CD4-positive, alpha-beta T cell treated with Interleukin-2 at 100 ng/mL for 4 hours (primary cell): ENCODE results near the gene ERICH6.

Experiments
- DNase-seq: peaks from one replicate; pipeline ENCODE4 v3.0.0-alpha.2; 2020; ENCODE audit warnings: low spot score

The ERICH6 gene

DNA sequence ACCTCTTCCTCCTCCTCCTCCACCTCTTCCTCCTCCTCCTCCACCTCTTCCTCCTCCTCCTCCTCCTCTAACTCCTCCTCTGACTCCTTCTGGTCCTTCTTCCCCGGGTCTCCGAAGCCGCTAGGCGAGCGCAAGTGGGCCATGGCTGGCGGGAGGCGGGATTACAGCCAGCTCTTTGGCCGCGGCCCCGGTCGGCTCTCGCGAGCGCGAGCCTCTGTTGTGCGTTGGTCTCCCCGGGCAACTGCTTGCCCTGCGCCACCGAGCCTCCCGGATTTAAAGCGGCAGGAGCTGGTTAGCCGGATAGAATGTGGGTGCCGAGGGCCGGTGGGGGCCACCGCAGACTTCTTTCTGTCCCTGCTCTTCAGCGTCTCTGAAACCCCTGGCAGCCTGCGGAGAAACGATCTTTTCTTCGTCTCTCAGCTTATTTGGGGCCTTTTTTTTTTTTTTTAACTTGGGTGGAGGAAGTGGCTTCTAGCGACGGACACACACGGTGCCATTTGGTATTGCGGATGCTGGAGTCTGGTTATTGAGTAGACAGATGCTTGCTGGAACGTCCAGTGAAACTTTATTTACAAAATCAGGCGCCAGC lies at the start of gene ERICH6:
ERICH6 (minus strand) TSS at position 165 of the 589 bp plus-strand sequence; CDS start at position 143, 22 bp downstream.
- DNase-seq = peak; percentile 82

DNA sequence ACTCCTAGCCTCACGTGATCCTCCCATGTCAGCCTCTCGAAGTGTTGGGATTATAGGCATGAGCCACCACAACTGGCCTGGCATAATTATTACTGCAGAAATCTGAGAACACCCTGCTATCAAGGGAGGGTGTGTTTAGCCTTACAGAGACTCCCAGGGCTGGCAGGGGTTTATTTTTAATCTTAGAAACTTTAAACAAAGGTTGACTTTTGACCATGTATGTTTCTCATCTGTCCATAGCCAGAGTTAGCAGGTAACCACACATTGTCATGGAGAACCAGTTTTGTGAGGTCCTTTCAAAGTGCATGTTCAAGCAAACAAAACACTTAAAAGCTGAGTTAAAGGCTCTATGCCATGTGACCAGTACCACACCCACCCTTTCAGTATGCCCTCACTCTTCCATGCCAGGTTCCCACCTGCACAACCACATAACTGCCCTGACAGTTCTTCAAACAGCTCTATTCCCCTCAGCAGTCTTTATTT lies 48.1 kb upstream of the ERICH6 start:
- no peak for DNase-seq

DNA sequence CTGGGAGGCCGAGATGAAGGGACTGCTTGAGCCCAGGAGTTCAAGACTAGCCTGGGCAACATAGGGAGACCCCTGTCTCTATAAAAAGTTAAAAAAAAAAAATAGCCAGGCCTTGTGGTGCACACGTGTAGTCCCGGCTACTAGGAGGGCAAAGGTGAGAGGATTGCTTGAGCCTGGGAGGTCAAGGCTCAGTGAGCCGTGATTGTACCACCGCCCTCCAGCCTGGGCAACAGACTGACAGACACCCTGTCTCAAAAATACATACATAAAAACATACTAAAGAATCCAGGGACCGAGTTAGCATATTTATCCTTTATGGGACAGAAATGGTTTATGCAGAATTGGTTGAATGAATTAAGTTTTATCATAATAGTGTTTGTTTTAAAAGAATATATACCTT lies 45.5 kb upstream of the ERICH6 start:
- no peak for DNase-seq

DNA sequence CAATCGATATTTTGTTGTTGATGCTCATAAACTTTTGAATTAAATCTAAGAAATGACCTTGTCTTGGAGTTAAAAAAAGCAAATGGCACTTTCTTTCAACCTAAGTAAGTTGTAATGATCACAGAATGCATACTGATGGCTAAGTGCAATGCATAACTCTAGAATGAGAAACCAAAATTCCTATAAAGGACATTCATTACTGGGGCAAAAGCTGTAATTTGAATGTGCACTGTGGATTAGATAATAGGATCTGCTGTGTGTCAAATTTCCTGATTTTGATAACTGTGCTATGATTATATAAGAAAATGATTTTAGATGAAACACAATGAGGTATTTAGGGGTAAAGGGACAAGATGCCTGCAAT lies 44.9 kb upstream of the ERICH6 start:
- DNase-seq = no peak

DNA sequence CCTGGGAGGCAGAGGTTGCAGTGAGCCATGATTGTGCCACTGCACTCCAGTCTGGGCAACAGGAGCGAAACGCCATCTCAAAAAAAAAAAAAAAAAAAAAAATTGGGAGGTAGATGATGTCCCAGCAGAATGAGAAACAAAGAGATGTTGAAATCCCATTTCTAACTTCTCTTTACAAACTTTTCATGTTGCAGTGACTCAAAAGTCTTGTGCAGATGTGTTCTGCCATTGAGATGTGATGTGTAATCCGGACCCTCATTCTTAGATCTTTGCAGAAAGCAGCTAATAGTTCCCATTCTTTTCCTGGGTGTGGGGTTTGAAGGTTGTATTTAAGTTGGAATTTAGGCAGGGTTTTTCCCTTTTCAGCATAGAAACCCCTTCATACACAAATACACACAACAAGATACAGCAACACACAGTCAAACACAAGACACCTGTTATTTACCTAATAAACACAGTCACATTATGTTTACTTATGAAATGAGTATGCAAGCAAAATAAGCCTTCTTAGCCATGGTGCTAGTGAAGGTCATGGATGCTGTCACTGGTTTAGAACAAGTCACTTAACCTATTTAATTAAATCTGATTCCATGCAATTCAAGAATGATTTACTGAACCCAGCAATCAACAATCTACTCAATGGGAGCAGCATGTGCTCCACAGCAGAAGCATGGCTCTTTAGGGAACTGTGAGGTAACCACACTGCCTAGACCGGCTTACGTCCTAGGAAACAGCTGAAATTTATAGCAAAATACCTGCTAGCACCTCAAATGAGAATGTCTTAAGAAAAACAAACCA lies 44.4 kb upstream of the ERICH6 start:
- DNase-seq = no peak

DNA sequence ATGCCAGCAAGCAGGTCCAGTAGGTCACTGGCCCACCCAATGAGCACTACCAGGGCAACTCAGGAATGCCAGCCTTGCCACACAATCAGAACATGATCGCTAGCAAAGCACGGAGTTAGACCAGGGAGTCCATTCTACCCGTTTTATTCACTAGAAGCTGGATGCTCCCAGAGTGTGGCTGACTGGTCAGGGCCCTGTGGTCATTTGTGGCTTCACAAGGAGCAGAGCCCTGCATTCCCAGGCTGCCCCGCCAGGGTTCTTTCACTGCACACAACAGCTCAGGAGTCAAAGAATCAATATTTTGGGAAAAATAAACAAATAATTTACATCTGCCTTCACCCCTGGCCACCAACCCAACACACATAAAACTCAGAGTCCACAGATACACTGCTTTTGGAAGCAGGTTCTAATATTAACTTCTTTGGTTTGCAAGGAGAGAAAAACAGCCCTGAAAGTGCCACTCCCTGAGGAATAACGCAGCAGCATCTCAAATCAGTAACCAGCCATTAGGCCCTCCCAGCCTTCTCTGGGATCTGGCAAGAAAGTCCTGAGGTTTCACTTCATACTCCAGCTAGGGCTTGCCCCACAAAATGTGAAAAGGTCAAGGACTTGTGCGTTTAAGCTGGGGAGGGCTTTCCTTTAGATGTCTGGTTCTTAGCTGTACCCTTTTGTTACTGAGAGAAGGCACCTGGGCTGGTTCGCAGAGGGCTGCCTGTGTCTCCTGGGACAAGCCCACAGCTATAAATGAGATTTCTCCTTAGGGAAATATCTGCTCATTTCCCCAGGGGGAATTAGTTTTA lies 43.3 kb upstream of the ERICH6 start:
- no peak for DNase-seq

DNA sequence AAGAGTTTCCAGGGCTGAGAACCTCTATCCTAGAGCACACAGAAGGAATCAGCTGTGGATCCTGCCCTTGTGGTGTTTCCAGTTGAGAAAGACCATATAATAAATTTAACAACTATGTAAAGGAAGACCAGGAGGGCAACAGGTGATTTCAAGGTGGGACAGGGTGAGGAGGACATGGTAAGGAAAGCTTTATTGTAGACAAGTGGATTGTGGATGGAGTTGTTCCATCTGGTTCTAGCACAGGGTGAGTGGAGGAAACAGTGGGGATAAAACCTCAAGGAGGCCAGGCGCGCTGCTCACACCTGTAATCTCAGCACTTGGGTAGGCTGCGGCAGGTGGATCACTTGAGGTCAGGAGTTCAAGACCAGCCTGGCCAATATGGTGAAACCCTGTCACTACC lies 42.1 kb upstream of the ERICH6 start:
- DNase-seq = no peak

DNA sequence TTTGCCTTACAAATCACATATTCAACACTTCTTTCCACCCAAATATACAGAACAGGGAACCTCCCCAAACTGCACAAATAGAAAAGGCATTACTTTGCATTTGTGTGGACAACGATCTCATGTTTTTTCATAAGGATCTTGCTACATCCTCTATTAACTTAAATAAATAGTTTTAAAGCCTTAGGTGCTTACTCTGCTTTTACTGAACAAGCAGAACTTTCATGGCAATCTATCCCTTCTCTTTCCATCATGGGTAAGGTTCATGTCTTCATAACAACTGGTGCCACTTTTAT lies 41.1 kb upstream of the ERICH6 start:
- no peak for DNase-seq

DNA sequence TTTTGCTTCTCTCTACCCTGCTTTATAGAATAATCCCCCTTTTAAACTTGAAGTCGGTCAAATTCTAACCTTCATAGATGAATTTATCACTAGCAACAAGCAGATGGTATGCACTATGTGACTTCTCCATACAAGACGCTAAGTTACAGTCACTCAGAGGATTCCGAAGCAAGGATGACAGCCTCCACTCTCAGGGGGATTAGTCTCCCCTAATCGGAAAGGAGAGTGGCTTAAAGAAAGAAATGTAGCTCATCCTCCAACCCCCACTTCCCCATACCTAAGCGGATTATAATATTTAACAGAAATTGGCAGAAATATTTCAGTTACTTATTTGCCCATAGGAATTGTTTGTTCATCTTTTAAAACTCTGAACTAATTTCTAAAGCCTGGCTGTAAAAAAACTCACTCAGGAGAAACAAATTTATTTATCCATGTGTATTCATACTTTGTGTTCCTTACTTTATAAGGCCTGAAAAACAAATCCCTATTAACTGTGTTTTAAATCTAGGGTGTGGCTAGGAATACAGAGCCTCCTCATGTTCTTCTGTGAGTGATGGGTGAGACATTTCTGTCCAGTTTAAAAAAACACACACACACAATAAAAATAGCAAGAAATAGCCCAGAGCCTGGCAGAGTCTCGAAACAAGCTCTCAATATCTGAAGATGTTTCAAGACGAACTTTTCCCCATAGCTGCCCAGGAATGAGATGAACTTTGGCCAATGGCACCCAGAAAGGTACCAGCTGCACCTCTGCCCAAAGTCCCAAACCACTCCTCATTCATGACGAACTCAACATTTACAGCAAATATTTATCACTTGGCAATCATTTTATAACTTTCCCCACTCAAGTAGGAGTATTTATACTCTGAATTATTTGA lies 40.6 kb upstream of the ERICH6 start:
- no peak for DNase-seq

DNA sequence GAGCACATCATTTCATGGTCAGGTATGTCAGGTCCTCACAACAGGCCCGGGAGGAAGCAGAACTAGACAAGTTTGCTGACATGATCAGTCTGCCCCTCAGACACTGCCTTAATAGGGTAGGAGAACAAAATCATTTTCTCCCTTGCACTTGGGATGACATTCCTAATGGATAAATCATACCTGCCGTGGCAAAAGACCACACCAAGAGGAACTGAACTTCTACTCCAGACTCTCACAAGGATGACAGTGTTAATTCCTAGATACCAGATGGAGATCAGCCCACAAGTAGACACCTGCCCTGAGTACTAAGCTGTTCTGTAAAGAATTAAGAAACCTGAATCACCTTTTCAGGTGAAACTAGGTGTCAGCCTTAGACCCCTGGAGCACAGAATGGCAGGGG lies 39.8 kb upstream of the ERICH6 start:
- DNase-seq = no peak

DNA sequence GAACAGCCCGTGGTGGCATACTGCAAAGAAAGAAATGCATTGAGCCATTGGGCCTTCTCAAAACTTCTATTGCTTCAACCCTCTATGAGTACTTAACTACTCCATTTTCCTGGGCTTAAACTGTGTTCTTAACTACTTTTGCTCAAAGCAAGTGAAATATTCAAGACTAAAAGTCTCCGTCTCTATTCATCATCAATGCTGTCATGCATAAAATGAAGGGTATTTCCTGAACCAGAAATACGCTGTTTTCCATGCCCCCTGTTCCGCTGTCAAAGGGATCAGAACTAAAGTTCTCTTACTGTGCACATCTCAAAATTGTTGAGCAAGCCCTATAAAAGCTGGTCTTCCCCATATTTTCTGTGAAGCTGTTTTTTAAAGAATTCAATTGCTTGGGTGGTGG lies 39.0 kb upstream of the ERICH6 start:
- no peak for DNase-seq

DNA sequence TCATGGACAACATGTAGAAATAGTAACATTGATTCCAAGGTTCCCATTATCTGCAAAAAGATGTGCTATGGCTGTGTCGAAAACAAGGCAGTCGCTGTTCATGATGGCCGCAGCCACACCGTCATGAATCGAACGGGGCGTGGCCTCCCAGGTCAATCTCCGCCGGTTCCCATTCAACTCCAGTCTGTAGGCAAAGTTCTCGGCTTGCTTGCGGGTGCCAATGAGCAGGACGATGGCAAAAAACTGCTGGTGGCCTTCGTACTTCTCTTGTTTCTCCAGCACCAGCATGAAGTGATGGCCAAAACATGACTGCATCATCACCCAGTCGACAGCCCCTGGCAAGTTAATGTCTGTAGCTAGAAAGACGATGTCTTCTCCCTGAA lies 38.4 kb upstream of the ERICH6 start:
- DNase-seq = no peak

DNA sequence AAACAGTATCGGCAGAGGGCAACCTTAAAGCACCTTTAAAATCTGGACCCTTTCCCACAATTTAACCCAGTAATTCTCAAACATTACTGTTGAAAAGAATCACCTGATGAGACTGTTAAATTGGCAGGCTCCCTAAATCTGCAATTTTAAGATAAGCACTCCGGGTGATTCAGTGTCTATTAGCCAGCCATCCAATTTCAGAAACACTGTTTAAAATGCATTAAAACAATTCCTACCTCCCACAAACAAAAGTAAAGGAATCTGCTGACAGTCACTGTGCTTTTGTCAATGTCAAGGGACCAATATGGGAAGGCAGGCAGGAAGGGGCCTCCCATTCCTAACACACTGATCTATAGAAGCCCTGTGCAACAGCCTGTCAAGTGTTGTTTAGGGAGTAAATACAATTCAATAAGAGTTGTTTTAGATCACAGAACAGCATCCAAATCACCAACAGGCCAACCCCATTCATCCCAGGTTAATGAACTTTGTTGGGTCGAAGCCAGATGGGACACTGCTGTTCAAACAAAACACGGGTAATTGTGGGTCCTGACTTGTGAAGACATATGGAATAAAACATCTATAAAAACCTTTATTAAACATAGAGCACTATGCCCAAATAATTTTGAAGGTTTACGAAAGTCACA lies 37.9 kb upstream of the ERICH6 start:
- DNase-seq = no peak

DNA sequence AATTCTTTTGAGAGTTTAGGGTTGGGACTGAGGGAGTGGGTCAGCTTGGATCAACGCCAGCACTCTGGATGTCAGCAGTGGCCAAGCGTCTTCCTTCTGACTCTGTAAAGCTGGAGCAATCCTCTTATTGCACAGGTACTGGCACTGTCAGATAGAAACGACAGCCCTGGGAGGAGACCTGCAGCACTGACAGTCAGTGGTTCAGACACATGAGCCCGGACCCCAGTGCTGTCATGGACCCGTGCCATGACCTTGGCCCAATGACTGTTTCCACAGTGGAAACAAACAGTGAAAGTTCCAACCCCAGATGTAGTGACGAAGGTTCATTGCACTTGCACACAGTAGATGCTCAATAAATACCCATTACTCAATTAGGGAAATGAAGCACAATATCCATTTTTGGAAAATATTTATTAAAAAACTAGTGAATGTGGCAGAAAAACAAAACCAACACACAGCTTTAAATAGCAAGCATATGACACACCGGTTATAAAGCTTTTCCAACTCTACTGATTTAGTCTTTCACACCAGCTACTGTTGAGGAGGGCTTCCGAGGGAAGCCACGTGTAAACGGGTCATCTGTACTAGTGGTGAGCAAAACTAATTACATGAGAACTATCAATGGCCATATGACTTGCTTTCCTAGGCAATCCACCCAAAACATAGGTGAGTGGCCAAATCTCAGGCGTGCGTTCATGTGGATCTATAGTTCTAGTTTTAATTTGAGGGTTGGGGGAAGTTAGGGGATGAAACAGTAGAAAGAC lies 37.2 kb upstream of the ERICH6 start:
- no peak for DNase-seq

DNA sequence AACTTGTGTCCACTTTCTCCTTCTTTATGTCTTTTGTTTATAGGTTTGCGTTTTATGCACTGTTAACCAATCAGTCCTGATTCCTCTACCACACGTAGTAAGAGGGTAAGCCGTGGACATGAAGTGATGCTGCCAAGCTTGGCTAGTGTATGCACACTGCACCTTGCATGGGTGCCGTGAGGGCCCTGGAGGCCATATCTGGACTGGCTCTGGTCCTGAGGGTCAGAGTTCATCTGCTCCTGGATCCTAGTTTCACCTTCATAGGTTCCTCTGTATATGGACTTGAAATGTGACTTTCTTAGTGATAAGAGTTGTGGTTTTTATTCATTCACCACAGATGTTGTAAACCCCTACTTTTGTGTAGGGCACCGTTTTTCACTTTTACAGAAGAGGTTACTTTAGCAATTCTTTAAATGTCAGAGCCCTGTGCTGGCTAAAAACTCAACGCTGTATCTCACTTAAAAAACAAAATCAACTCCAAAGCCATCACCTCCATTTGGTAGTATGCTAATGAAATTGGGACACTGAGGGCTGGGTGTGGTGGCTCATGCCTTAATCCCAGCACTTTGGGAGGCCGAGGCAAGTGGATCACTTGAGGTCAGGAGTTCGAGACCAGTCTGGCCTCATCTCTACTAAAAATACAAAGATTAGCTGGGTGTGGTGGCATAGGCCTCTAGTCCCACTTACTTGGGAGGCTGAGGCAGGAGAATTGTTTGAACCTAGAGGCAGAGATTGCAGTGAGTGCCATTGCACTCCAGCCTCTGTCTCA lies 36.3 kb upstream of the ERICH6 start:
- DNase-seq = no peak

DNA sequence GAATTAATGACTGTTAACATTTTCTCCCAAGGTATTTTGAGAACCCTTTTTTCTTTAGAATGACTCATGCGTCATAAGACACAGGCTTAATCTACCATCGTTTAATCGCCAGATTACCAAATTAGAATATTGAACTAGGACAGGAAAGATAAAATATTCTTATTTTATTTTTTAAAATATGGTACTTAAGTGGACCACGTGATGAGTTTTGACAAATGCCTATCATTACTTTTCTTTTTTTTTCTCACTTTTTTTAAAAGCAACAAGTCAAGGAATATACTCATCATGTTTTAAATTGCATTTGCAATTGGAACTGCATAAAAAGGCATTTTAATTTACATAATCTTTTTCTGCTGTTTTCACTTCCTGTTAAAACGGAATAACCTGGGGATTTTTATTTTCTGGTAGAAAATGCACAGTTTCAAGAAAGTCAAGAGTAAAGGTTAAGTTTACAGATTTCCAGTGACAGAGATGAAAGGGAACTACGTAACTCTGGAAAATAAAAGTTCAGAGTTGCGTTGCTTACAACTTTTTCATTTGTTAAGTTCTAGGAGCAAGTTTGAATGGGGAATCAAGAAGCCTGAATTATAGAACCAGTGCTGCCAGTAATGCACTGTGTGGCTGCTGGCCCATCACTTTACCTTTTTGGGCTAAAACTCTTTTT lies 35.6 kb upstream of the ERICH6 start:
- DNase-seq = no peak

DNA sequence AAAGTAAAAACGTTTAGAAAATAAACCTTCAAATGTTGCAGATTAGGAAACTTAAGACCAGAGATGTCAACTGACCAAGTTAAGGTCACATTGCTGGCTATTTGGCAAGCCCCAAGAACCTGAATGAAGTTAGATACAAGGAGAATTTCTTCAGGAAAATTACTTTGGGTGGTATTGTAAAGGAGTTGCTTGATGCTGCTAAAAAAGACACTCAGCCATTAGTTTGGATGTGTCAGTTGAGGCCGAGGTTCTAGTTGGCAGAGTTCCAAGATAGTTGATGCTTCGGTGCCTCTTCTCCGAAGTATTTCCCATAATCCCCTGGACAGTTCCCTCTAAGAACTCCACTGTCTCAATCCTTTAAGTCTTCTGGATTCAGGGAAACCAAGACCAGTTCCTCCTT lies 35.0 kb upstream of the ERICH6 start:
- no peak for DNase-seq

DNA sequence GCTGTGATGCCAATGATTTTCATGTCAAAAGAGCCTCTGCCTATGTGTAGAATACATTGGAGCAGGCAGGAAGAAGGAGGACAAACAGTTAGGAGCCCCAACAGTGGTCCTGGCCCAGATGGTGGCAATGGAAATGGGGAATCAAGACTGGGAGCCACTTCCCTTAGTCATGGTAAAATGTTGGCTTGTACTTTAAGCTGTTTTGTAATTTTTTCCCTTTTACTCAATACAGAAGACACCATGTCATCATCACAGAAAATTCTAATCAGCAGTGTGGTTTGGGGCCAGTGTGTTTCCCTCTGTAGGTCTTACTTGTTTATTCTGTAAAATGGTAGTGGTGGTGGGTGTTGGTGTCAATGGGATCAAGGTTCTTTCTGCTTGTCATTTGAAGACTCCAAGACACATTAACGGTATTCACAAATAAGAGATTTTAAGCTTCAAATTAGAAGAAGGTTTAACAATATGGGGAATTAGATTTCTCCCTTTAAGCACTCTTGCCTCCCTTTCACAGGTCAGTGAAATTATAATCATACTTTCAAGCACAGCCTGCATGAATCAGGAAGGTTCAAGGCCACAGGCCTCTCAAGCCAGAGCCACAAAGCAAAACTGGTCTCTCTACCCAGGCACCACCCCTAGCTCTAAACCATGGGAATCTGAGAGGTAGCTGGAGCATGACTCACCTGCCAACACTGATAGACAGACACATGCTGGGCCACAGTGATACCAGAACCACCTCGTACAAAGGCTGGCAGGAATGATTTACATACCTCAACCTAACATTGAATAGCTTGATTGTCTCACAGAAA lies 34.4 kb upstream of the ERICH6 start:
- DNase-seq = no peak
